RWPE1 (cell line): ENCODE data around the gene ANKRD39.
A peak's percentile ranks its signal among the peaks of the same experiment; 100 is the strongest.

ENCODE experiments used
- CTCF ChIA-PET: fragments of 350-600 bp; sonication (Branson Sonifier 250); formaldehyde crosslinking; extraction: SDS; loops from one replicate; lab custom pipeline; 2021; lab: Yijun Ruan, JAX
- POLR2A ChIA-PET: fragments of 400-600 bp; formaldehyde crosslinking; extraction: SDS; loops from one replicate; lab custom pipeline; 2020; ENCODE audit warnings: antibody characterized with exemption; ENCODE audit not compliant: low non-redundant PET; lab: Yijun Ruan, JAX
- DNase-seq: peaks from one replicate; pipeline ENCODE4 v3.0.0; 2012; ENCODE audit warnings: low spot score
- H3K27ac ChIP-seq: fragments of 450-650 bp; 2 replicates; pipeline ENCODE4 v1.5.1; 2017
- CTCF ChIP-seq: fragments of 450-650 bp; conservative IDR thresholded peaks from 2 replicates; pipeline ENCODE4 v1.5.1; 2017; ENCODE audit warnings: low read depth, mild to moderate bottlenecking

ANKRD39 gene

GRCh38 chr2:96816836-96817702 is 40.7 kb downstream of the ANKRD39 start:
- CTCF ChIA-PET, result interaction anchor here (0.5 to 2.0 kb wide), 5 partner anchors 19 to 221 kb away, joined by 3 to 6 read pairs (median 3); partner anchors contain the start of gene ANKRD39
- TF ChIP-seq CTCF, result no peak
- DNase-seq, result peak; percentile 34
- POLR2A ChIA-PET, result no interaction called here
- H3K27ac ChIP-seq, result peak overlapping the region; percentile 94

- H3K27ac ChIP-seq, result peak within 1 kb of the TSS; percentile 94
- ChIA-PET CTCF (interaction anchor here (0.6 to 2.0 kb wide), 3 partner anchors 20 to 221 kb away, joined by 3 to 6 read pairs (median 5); partner anchors contain the start of gene ANKRD39), POLR2A (no interaction called here)
- peak; percentile 57 for TF ChIP-seq CTCF
- DNase-seq, result peak; percentile 99
These were observed 41.5 kb downstream of the ANKRD39 start, which contains the start of gene CNNM3 for GRCh38 chr2:96816127-96816835. Gene CNNM3 (plus strand): TSS chr2:96816268. CDS start chr2:96816278, 10 bp downstream.

- peak overlapping the region; percentile 94 for H3K27ac ChIP-seq
- ChIA-PET POLR2A (no interaction called here), CTCF (interaction anchor here (0.6 to 2.0 kb wide), 3 partner anchors 28 to 297 kb away, joined by 3 to 5 read pairs (median 3); partner anchors contain the start of genes ANKRD23 and ANKRD39)
- DNase-seq, result peak; percentile 29
- no peak for TF ChIP-seq CTCF
These were observed 42.3 kb downstream of the ANKRD39 start for GRCh38 chr2:96815326-96816126.

- ChIA-PET POLR2A (interaction anchor here (0.5 to 0.8 kb wide), 3 partner anchors 80 to 705 kb away, joined by 3 to 4 read pairs (median 3); no protein-coding TSS in a partner anchor), CTCF (interaction anchor here (0.8 to 1.0 kb wide), 2 partner anchors 13 to 74 kb away, joined by 3 read pairs; partner anchors contain the start of gene LMAN2L)
- DNase-seq, result no peak
- H3K27ac ChIP-seq, result no peak overlapping the region
- TF ChIP-seq CTCF, result no peak
These were observed 44.2 kb downstream of the ANKRD39 start for GRCh38 chr2:96813656-96814055.

GRCh38 chr2:96811917-96812316 is 45.9 kb downstream of the ANKRD39 start:
- no peak overlapping the region for H3K27ac ChIP-seq
- CTCF ChIA-PET, result no interaction called here
- POLR2A ChIA-PET, result no interaction called here
- no peak for TF ChIP-seq CTCF
- DNase-seq, result no peak

GRCh38 chr2:96810783-96811192 is 47.0 kb downstream of the ANKRD39 start:
- TF ChIP-seq CTCF, result no peak
- H3K27ac ChIP-seq, result no peak overlapping the region
- DNase-seq, result no peak
- POLR2A ChIA-PET, result no interaction called here
- CTCF ChIA-PET, result no interaction called here
